ENCODE data around the gene KRTAP3-3.
A peak's percentile ranks its signal among the peaks of the same experiment; 100 is the strongest.
"Not testable (repeated sequence)": the region's sequence is repeated elsewhere in the genome, so short reads cannot be mapped to it uniquely, and the experiment has no call there.

KRTAP3-3 gene

GRCh38 chr17:41003926-41004325, 10.0 kb upstream of the KRTAP3-3 start:
- peak; percentile 88 for DNase-seq

- DNase-seq = no peak
Observed at GRCh38 chr17:41002814-41003213, 8.8 kb upstream of the KRTAP3-3 start.

- no peak for DNase-seq
Observed at GRCh38 chr17:41001795-41002194, 7.8 kb upstream of the KRTAP3-3 start.

DNA sequence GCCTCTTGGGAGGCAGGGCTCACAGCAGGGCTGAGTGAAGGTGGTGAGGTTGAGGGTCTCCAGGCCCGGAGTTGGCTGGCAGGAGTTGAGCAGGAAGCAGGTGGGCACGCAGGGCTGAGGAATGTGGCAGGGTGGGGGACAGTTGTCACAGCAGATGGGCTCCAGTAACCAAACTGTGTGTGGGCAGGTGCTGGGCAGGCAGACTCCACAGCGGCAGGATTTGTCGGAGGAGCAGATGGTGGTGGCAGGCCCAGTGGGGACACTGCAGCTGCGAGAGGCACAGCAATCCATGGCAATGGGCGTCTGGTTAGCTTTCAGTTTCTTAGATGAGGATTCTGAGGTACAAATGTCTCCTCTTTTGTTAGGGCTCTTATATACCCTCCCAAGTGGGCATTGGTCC, 5.6 kb upstream of the KRTAP3-3 start, which contains the start of gene KRTAP3-2:
KRTAP3-2 (minus strand) TSS at position 344 of the 400 bp plus-strand sequence; CDS start at position 291, 53 bp downstream.
- not testable (repeated sequence) for DNase-seq

GRCh38 chr17:40997361-40997760, 3.4 kb upstream of the KRTAP3-3 start:
- DNase-seq = no peak

DNA sequence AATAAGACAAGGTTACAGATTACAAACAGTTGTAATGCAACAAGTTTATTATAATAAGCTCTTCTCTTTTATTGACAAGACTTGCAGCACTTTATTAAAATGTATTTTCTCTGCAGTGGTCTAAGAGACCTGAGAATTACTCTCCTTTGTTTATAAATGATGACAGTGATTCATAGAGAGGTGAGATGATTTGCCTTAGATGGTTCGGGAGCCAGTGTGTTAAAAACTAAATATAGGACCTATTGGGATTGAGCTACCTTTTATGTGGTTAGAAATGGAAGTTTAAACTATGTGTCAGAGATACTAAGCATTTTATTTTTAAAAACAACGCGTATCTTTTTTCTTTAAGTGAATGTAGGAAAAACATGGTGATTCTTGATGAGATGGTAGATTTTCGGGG, 2.9 kb upstream of the KRTAP3-3 start:
- no peak for DNase-seq

DNA sequence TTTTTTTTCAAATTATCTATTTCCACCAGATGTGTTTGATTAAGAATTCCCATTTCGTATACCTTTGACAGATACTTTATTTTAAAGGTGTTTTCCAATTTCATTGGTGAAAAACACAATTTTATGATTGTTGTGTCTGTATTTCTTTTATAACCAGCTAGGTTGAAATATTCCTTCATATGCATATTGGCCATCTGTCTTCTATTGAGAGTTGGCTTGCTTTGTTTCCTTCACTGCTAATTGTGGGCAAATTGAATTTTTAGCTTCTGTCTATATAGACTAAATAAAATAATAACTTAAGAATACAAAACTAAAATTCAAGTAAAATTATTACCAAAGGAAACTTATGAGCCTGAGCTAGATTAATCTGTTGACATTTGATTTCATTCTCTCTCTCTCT, 1.2 kb upstream of the KRTAP3-3 start:
- DNase-seq = no peak

- DNase-seq = no peak
Observed at GRCh38 chr17:40993084-40993483, 880 bp downstream of the KRTAP3-3 start.

DNA sequence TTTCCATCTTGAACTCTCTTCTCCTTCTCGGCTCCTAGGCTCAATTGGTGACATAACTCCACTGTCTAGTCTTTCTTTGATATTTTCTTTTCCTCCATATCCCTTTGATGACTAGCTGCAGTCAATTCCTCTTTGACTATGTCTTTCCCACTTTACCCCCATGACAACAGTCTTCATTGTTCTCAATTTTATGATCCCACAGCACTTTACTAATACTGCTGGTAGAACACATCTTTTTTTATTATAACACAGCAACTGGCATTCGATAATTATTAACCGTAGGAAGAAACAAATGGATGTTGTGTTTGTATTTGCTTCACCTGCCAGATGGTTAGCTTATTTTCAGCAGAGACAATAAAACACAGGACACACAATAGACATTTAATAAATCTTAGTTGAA, 1.3 kb downstream of the KRTAP3-3 start:
- DNase-seq = peak; percentile 47

DNA sequence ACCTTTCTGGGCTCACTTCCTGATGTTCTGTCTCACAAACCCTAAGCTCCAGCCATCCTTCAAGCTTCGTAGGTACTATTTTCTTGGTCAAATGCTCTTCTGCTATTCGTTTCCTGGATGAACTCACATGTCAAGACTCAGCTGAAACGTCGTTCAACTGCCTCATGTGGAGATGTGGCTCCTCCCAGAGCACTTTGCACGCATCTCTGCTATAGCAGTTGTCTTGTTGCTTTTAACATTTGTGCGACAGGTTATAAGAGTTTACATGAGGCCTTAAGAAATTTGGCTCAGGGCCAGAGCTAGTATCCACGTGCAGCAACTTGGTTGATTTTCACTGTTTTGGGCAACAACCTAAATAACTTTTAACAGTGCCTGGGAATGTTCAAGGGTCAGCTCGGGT, 7.0 kb downstream of the KRTAP3-3 start:
- no peak for DNase-seq

- DNase-seq = no peak
Observed at GRCh38 chr17:40984226-40984625, 9.7 kb downstream of the KRTAP3-3 start, which contains the start of gene KRT40. Gene KRT40 (minus strand): TSS chr17:40984326. CDS start chr17:40984273, 53 bp downstream.

- no peak for DNase-seq
Observed at GRCh38 chr17:40981115-40981514, 12.8 kb downstream of the KRTAP3-3 start.

DNA sequence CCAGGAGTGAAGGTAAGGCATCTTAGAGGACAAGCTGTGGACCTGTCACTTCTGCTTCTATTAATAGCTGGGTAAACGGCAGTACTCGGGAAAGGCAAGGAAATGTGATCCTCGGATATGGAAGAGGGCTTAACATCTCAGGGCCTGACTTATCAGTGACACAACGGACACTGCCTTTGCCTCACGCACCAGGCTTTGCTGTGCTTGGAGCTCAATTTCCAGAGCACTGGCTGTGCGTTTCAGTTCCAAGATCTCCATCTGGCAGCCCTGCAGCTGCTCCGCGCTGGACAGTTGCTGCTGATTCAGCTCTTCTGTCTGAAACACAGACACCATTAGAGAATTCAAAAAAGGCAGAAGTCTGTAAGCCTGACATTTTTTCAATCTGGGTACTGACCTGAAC, 13.4 kb downstream of the KRTAP3-3 start:
- DNase-seq = no peak

- DNase-seq = no peak
Observed at GRCh38 chr17:40980117-40980516, 13.8 kb downstream of the KRTAP3-3 start.

DNA sequence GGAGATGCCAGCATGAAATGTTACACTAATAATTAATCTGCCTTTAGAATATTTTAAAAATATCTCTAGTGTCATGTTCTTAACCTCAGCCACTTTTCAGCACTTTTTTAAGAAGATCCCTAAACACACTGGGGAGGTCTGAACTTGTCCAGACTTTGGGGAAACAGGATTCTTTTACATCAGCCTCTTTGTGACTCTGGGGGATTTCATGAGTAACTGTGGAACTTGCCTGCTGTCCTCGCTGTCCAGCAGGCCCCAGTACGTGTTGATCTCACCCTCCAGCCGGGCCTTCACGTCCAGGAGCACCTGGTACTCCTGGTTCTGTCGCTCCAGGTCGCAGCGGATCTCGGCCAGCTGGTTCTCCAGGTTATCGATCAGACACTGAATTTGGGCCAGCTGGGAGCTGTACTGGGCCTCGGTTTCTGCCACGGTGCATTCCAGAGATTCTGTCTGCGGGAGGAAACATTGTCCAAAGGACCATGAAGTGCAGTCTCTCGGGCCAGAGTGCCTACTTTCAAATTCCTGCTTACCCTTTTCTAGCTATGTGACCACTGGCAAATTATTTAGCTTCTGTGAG, 15.3 kb downstream of the KRTAP3-3 start:
- no peak for DNase-seq

DNA sequence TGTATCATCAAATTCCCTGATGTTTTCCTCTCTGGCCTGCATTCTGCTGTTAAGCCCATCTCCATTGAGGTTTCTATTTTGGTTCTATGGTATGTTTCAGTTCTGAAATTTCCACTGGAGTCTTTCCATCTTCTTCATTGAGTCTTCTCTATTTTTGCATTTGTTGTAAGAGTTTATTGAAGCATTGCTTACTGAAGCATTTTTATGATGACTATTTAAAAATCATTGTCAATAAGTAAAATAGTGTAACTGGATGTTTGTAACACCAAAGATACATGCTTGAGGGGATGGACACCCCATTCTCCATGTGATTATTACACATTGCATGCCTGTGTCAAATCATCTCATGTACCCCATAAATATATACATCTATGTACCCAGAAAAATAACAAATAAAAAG, 18.4 kb downstream of the KRTAP3-3 start:
- DNase-seq = no peak

GRCh38 chr17:40974366-40974765, 19.6 kb downstream of the KRTAP3-3 start:
- DNase-seq = no peak

DNA sequence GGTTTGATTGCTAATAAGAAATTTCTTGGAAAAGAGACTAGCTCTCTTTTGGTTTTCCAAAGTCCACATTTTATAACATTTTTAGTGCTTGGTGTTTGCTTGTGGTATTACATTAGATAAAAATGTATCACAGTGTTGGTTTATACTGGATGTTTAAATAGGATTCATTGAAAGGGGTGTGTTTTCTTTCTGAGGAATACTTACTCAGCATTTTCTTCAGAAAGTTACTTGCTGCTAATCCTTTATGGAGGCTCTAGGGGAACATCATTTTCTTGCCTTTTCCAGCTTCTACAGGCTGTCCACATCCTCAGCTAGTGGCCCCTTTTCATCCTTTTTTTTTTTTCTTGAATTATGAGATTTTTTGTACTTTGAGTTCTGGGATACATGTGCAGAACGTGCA, 26.4 kb downstream of the KRTAP3-3 start:
- no peak for DNase-seq

DNA sequence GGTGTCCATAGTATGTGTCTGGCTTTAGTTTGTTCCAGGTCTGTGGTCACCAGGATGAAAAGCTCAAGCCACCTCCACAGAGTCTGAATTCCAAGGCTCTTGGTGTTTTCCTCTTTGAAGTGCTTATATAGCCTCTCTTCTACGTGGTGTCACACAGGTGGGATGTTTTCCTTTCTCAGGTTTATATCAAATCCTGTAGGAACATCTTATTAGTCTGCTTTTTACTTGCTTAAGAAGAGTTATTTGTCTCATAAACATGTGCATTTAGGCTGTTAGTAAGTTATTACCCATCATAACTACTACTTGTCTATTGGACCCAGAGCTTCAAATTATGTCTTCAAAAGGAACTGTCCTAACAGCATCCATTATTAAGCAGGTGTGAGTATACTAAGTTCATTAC, 27.1 kb downstream of the KRTAP3-3 start, which contains the start of gene KRT39:
KRT39 (minus strand) TSS at position 101 of the 400 bp plus-strand sequence; CDS start at position 9, 92 bp downstream.
- no peak for DNase-seq

GRCh38 chr17:40963838-40964237, 30.1 kb downstream of the KRTAP3-3 start:
- no peak for DNase-seq

GRCh38 chr17:40962059-40962561, 31.9 kb downstream of the KRTAP3-3 start:
- DNase-seq = no peak

GRCh38 chr17:40961591-40961990, 32.4 kb downstream of the KRTAP3-3 start:
- DNase-seq = no peak

DNA sequence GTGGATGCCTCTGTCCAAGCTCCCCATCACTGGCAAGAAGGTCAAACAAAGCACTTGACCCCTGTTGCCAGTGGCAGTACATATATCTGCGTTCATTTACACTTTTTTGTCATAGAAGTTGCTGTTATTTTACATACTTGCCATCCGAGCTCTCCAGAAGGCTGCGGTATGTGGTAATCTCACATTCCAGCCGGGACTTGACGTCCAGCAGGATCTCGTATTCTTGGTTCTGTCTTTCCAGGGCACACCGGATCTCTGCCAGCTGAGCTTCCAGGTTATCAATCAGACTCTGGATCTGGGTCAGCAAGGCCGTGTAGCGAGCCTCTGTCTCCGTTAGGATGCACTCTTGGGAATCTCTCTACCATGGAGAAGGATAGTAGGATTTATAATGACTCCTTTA, 33.8 kb downstream of the KRTAP3-3 start:
- no peak for DNase-seq

DNA sequence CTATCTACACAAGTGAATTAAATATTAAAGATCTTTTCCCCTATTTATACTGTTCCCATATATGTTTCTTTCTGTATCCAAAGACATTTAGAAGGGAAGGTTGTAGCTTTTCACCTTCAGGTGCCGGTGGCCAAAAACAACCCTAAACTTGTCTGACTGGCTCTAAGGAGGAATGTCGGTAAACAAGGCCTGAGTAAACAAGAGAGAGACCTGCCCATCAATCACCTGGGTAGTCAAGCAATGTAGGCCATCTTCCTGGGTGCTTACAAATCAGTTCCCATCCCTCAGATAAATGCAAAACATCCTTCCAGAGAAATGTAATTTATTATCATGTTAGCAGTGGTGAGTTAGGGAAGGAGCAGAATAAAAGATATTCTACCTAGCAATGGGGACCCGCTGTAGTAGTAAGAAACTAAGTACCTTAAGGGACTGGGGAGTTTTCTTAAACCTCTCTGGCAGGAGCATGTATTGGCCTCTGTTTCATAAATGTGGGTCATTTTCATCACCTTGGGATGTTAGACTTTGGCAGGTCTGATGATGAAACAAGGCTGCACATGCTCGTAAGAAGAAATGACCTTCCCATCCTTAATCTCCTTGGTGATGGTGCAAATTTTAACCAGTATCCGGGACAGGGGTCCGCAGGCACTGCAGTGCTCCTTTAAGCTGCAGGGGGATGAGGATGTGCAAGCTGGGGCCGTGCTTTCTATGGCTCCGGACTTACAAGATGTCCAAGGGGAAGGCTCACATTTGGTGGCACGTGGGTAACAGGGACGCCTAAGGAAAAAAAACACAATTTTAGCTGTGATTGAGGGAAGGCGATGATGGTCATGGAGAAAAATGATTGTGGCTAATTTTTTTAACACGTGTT, 35.6 kb downstream of the KRTAP3-3 start:
- no peak for DNase-seq

Data from NCI-H1105 treated with DMSO at 0.1 percent for 48 hours (cell line).